Hepatocyte (in vitro differentiated cells): ENCODE data around the gene FAM110A. TPM values are rescaled to one million over a fixed set of nuclear protein-coding genes. Genes with fewer than 3 reads are reported as not detected.

Experiments
- DNase-seq: peaks from one replicate; pipeline ENCODE4 v3.0.0-alpha.2; 2016; ENCODE audit warnings: low spot score
- H2AFZ ChIP-seq: fragments of 200-600 bp; sonication (generic); 2 replicates; pipeline ENCODE4 v1.6.0; 2016; ENCODE audit warnings: antibody characterized with exemption, mild to moderate bottlenecking
- H3K27ac ChIP-seq: fragments of 200-600 bp; sonication (generic); 2 replicates; pipeline ENCODE4 v1.5.1; 2016; ENCODE audit warnings: mild to moderate bottlenecking
- H3K27me3 ChIP-seq: fragments of 200-600 bp; sonication (generic); 2 replicates; pipeline ENCODE4 v1.6.1; 2016
- H3K36me3 ChIP-seq: fragments of 200-600 bp; sonication (generic); replicated peaks from 2 replicates; pipeline ENCODE4 v1.5.1; 2016; ENCODE audit warnings: low read depth; ENCODE audit not compliant: insufficient read depth
- H3K4me1 ChIP-seq: fragments of 200-600 bp; sonication (generic); 2 replicates; pipeline ENCODE4 v1.5.1; 2016; ENCODE audit warnings: mild to moderate bottlenecking, moderate library complexity; ENCODE audit not compliant: insufficient read depth
- H3K4me2 ChIP-seq: fragments of 200-600 bp; sonication (generic); 2 replicates; pipeline ENCODE4 v1.6.0; 2016
- H3K4me3 ChIP-seq: fragments of 200-600 bp; sonication (generic); 2 replicates; pipeline ENCODE4 v1.5.1; 2016; ENCODE audit warnings: mild to moderate bottlenecking
- H3K79me2 ChIP-seq: fragments of 200-600 bp; sonication (generic); 2 replicates; pipeline ENCODE4 v1.6.0; 2017; ENCODE audit warnings: mild to moderate bottlenecking
- H3K9me2 ChIP-seq: fragments of 200-600 bp; sonication (generic); replicated peaks from 2 replicates; pipeline ENCODE4 v1.6.0; 2017; ENCODE audit warnings: mild to moderate bottlenecking; ENCODE audit not compliant: insufficient read depth
- H3K9me3 ChIP-seq: fragments of 200-600 bp; sonication (generic); 2 replicates; pipeline ENCODE4 v1.5.1; 2016; ENCODE audit warnings: low read depth, mild to moderate bottlenecking
- H4K20me1 ChIP-seq: fragments of 200-600 bp; sonication (generic); 2 replicates; pipeline ENCODE4 v1.6.0; 2016; ENCODE audit warnings: mild to moderate bottlenecking; ENCODE audit not compliant: insufficient read depth, poor library complexity, severe bottlenecking
- EZH2 ChIP-seq: fragments of 200-600 bp; sonication (generic); IDR thresholded peaks from 2 replicates; pipeline ENCODE4 v1.6.1; 2016; ENCODE audit warnings: antibody characterized with exemption, mild to moderate bottlenecking, borderline replicate concordance
- EZH2phosphoT487 ChIP-seq: fragments of 200-600 bp; sonication (generic); IDR thresholded peaks from one replicate; pipeline ENCODE4 v1.6.1; 2018; ENCODE audit warnings: antibody characterized with exemption, mild to moderate bottlenecking, low read depth, moderate library complexity; ENCODE audit not compliant: unreplicated experiment, severe bottlenecking
- WGBS: methylation state at CpG from one replicate; pipeline ENCODE4 v1.1.6; 2016; ENCODE audit warnings: low lambda C conversion rate; ENCODE audit errors: missing lambda C conversion rate; 5-methylcytosine and 5-hydroxymethylcytosine counted together
- polyA plus RNA-seq: library from polyadenylated mRNA; unstranded; fragments of >200 nt; fragmentation: Nextera tagmentation; extraction: Ambion mirVana; gene quantifications from 2 replicates; pipeline ENCODE4 v1.2.1, GENCODE V29; 2016
- total RNA-seq: library from RNA; depleted of rRNA; stranded (reverse); fragments of >200 nt; gene quantifications from 2 replicates; pipeline ENCODE4 v1.2.3, GENCODE V29; 2014
- TF ChIP-seq, protein P1 (sequence below): fragments of 200-600 bp; sonication (generic); IDR thresholded peaks from 2 replicates; pipeline ENCODE4 v1.5.1; 2016; ENCODE audit warnings: antibody characterized with exemption, mild to moderate bottlenecking; ENCODE audit not compliant: poor library complexity

The FAM110A gene
- total and polyA plus RNA-seq, 2 experiments from 2014 or later = 4.6 to 6.1 TPM

- Histone ChIP-seq H3K4me2 (no peak overlapping the region), H4K20me1 (no peaks in the 10 kb centered on the region), H3K36me3 (no peaks in the 10 kb centered on the region), H3K9me2 (no peaks in the 10 kb centered on the region), H2AFZ (no peak overlapping the region), H3K4me3 (no peak overlapping the region), H3K27ac (no peak overlapping the region), H3K4me1 (no peaks in the 10 kb centered on the region), H3K79me2 (no peaks in the 10 kb centered on the region), H3K27me3 (no peaks in the 10 kb centered on the region), H3K9me3 (no peaks in the 10 kb centered on the region)
- 96% methylated on average over 1 of the region's 1 CpG for WGBS
- DNase-seq = no peak
- TF ChIP-seq EZH2phosphoT487 = no peak
- TF ChIP-seq EZH2 = no peak
- TF ChIP-seq, protein P1, sequence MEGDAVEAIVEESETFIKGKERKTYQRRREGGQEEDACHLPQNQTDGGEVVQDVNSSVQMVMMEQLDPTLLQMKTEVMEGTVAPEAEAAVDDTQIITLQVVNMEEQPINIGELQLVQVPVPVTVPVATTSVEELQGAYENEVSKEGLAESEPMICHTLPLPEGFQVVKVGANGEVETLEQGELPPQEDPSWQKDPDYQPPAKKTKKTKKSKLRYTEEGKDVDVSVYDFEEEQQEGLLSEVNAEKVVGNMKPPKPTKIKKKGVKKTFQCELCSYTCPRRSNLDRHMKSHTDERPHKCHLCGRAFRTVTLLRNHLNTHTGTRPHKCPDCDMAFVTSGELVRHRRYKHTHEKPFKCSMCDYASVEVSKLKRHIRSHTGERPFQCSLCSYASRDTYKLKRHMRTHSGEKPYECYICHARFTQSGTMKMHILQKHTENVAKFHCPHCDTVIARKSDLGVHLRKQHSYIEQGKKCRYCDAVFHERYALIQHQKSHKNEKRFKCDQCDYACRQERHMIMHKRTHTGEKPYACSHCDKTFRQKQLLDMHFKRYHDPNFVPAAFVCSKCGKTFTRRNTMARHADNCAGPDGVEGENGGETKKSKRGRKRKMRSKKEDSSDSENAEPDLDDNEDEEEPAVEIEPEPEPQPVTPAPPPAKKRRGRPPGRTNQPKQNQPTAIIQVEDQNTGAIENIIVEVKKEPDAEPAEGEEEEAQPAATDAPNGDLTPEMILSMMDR = no peak
These were observed 31.9 kb downstream of the FAM110A start for GRCh38 chr20:865440-865839.

- H3K36me3 ChIP-seq = no peaks in the 10 kb centered on the region
- no peaks in the 10 kb centered on the region for H3K27me3 ChIP-seq
- TF ChIP-seq, protein P1 = no peak
- TF ChIP-seq EZH2phosphoT487 = no peak
- TF ChIP-seq EZH2 = no peak
- H3K79me2 ChIP-seq = no peaks in the 10 kb centered on the region
- H3K9me2 ChIP-seq = no peaks in the 10 kb centered on the region
- H4K20me1 ChIP-seq = no peaks in the 10 kb centered on the region
- no peak overlapping the region for H2AFZ ChIP-seq
- H3K4me2 ChIP-seq = no peak overlapping the region
- H3K4me3 ChIP-seq = no peak overlapping the region
- no peaks in the 10 kb centered on the region for H3K4me1 ChIP-seq
- H3K9me3 ChIP-seq = no peaks in the 10 kb centered on the region
- no peak overlapping the region for H3K27ac ChIP-seq
- 84% methylated on average over 9 of the region's 9 CpGs for WGBS
- DNase-seq = no peak
These were observed 34.8 kb downstream of the FAM110A start for GRCh38 chr20:868279-868678.

- Histone ChIP-seq H3K4me1 (no peaks in the 10 kb centered on the region), H3K4me2 (no peak overlapping the region), H3K9me3 (no peaks in the 10 kb centered on the region), H3K27ac (no peak overlapping the region), H3K4me3 (no peak overlapping the region), H3K27me3 (no peaks in the 10 kb centered on the region), H2AFZ (no peak overlapping the region), H4K20me1 (no peaks in the 10 kb centered on the region), H3K9me2 (no peaks in the 10 kb centered on the region), H3K79me2 (no peaks in the 10 kb centered on the region), H3K36me3 (no peaks in the 10 kb centered on the region)
- TF ChIP-seq EZH2 (no peak), EZH2phosphoT487 (no peak)
- TF ChIP-seq, protein P1 = no peak
- 85% methylated on average over 5 of the region's 5 CpGs for WGBS
- no peak for DNase-seq
These were observed 36.1 kb downstream of the FAM110A start for GRCh38 chr20:869606-870005.

DNA sequence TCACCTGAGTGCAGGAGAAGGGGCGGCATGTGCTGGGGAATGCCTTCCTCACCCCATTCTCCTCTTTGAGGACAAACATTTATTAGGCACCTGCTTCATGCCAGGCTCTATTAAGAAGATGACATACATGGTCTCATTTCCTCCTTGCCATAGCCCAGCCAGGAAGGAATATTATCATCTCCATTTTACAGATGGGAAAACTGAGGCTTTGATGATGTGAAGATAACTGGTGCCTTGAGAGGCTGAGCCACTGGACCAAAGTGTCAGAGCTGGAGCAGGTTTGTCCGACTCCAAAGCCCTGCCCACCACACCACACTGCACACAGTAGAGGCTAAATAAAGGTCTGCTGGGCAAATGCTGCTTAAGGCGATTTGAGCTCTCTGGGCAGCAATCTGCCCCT lies 37.2 kb downstream of the FAM110A start:
- Histone ChIP-seq H4K20me1 (no peaks in the 10 kb centered on the region), H3K9me2 (no peaks in the 10 kb centered on the region), H2AFZ (no peak overlapping the region), H3K36me3 (no peaks in the 10 kb centered on the region), H3K4me1 (no peaks in the 10 kb centered on the region), H3K9me3 (no peaks in the 10 kb centered on the region), H3K27me3 (no peaks in the 10 kb centered on the region), H3K4me2 (no peak overlapping the region), H3K4me3 (no peak overlapping the region), H3K79me2 (no peaks in the 10 kb centered on the region), H3K27ac (no peak overlapping the region)
- no peak for DNase-seq
- WGBS = 85% methylated on average over 3 of the region's 3 CpGs
- TF ChIP-seq, protein P1 = no peak
- TF ChIP-seq EZH2phosphoT487 = no peak
- no peak for TF ChIP-seq EZH2
